Left renal cortex interstitium (tissue), 4 donors: ENCODE measurements around the gene FHIT. TPM values are rescaled to one million over a fixed set of nuclear protein-coding genes. Genes with fewer than 3 reads are reported as not detected.
"Not testable (repeated sequence)": the region's sequence is repeated elsewhere in the genome, so short reads cannot be mapped to it uniquely, and the experiment has no call there.

Experiments used
- DNase-seq, 4 donors: peaks; one replicate each; pipeline ENCODE4 v3.0.0-alpha.2; 2013; ENCODE audit warnings: low read depth in 4 of 4, low spot score in 2 of 4, missing footprints in 1 of 4
- polyA plus RNA-seq, 4 donors: library from polyadenylated mRNA; unstranded; fragments of 120-200 nt; gene quantifications; one replicate each; pipeline ENCODE4 v1.2.1, GENCODE V29; 2013; ENCODE audit not compliant: insufficient read length in 4 of 4

The FHIT gene
- polyA plus RNA-seq, 4 donors = 23.4 to 29.9 (median 26.0) TPM

DNA sequence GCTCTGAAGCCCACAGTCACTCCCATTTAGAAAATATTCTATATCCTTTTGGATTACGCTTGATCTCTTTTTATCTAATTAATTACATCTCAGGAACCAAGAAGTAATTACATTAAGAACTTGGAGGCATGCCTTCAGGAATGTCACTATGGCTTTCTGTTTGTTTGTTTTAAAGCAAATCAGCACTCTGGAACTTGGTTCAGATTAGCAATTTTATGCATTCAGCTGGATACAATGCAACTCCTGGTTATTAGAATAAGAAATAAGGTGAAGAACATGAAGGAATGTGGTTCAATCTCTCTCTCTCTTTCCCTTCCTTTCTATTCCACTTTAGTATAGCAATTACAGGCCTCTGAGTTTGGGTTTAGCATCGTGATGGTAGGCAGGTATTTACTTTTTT lies 235.8 kb downstream of the FHIT start:
- no peak for DNase-seq

DNA sequence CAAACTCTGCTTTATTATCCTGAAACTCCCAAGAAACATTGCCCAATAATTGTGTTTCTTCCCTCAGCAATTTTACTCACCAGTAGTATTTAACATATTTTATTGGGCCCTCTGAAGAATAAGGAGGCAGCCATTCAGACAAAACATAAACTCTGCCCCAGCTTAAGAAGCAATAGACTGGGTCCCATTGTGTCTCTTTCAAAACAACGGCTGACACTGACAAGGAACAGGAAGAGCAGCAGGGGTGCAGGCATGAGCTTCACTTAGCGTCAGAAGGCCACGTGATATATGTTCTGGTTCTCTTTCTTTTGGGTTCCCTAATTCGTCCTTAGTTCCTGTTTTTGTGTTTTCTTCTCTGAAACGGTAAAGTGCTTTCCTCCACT lies 242.3 kb downstream of the FHIT start:
- no peak for DNase-seq

- no peak for DNase-seq
These were observed 242.9 kb downstream of the FHIT start for GRCh38 chr3:61008153-61008997.

DNA sequence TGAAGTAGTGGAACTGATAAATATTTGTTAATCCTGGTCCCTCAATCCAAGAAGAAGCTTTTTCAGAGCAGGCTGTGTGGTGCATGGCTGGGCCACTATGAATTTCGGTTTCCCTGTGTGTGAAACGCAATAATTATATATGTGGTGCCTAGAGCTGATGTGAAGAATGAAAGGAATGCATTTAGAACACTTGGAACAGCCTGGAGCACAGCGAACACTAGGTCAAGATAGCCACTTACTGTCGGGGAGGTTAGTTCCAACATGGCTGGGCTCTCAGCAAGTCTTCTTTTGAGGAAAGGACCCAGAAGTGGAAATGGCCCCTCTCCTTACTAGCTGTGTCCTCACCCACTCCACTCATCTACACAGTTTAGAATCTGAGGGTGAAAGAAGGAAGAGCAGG lies 245.7 kb downstream of the FHIT start:
- no peak for DNase-seq

- DNase-seq = no peak
These were observed 252.4 kb downstream of the FHIT start for GRCh38 chr3:60998858-60999257.

- DNase-seq = no peak
These were observed 258.9 kb downstream of the FHIT start for GRCh38 chr3:60992395-60992794.

DNA sequence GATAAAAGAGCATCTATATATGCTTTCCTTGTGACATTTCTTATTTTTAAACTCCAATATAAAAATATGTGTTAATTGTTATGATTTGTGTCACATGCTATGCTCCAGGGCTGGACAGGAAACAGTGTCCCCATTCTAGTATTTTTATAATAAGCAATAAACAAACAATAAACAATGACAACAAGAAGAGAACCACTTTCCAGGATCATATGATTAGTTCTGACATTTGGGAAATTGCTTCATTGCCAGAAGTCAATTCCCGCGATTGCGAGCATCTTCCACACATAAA lies 260.9 kb downstream of the FHIT start:
- no peak for DNase-seq

- no peak for DNase-seq
These were observed 261.4 kb downstream of the FHIT start for GRCh38 chr3:60989626-60990441.

- not testable (repeated sequence) for DNase-seq
These were observed 264.1 kb downstream of the FHIT start for GRCh38 chr3:60987191-60987590.

DNA sequence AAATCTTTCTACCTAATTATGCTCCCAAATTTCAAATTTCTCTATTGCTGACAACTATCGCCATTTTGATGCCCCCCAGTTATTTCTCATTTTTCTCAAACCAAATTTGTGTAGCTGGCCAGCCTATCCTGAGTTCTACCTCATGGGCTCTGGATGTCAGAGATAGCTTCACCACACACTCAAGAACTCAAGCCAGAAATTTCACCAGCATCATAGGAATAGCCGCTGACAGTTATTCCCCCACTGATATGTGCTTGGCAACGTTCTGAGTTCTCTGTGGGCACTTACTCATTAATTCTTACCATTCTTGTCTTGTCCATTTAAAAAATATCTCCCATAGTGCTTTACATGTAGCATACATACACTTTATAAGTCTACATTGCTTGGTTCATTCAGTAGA lies 264.7 kb downstream of the FHIT start:
- DNase-seq = no peak

- DNase-seq = no peak
These were observed 267.3 kb downstream of the FHIT start for GRCh38 chr3:60983906-60984305.

DNA sequence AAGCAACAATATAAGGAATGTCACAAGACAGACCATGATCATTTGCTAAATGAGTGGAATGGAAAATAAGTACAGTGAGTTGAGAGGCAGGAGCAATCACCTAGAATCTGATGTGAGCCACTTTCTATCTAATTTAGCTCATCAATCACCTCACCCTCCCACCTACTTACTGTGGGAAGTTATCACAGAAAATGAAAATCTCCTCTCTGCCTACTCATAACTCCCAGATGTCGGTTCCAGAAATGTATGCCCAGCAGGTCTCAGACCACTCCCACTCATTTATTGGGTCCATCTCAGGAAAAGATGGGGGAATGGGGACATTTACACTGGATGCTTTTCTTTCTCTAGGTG lies 270.9 kb downstream of the FHIT start:
- DNase-seq = no peak

GRCh38 chr3:60979461-60980341 lies 271.6 kb downstream of the FHIT start:
- no peak for DNase-seq

DNA sequence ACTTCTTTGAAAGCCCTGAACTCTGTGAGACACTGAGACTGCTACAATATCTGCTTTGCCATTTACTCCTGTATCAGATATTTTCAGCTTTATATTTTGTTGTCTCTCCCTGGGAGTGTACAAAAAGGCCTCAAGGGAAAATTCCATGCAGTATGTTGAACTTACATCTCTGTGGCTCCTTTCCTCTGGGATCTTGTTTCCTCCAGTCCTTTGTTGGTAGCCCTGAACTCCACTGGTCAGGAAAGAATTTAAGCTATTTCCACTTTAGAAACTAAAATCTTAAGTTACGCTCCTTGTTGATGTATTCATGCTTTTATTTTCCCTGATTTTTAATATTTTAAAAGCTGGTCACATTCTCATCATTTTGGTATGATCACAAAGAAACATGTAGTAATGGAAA lies 277.9 kb downstream of the FHIT start:
- DNase-seq = no peak

DNA sequence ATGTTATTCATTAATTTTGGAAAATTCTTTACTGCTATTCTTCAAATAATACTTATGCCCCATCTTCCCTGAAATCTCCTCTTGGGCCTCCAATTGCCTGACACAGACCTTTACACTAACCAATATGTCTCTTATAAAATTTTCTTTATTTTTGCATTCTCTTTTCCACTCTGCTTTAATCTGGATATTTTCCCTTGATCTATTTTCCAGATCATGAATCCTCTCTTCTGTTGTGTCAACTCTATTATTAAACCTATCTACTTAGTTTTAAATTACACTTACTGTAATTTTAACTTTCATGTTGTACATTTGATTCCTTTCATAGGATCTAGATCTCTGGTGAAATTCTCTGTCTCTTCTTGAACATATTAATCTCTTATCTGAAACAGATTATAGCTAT lies 278.7 kb downstream of the FHIT start:
- no peak for DNase-seq

GRCh38 chr3:60970850-60971249 lies 280.4 kb downstream of the FHIT start:
- no peak for DNase-seq

DNA sequence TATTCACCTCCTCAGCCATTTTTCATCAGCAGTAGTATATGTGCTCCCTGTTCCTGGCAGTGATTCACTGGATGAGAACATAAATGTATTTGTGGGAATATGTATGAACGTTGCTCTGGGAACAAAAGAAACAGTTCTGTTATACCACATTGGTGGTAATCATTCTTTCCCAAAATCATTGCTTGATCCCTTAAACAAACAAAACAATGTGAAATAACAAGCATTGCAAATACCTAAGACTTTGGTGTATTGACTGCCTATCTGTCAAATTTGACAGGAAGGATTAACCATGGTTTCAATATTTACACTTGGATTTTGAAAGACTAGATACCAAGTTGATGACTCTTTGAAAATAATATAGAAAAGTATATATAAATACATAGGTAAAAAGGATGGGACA lies 284.1 kb downstream of the FHIT start:
- no peak for DNase-seq

- no peak for DNase-seq
These were observed 293.7 kb downstream of the FHIT start for GRCh38 chr3:60957541-60957940.

GRCh38 chr3:60956729-60957128 lies 294.5 kb downstream of the FHIT start:
- no peak for DNase-seq

GRCh38 chr3:60955034-60955433 lies 296.2 kb downstream of the FHIT start:
- DNase-seq = no peak

DNA sequence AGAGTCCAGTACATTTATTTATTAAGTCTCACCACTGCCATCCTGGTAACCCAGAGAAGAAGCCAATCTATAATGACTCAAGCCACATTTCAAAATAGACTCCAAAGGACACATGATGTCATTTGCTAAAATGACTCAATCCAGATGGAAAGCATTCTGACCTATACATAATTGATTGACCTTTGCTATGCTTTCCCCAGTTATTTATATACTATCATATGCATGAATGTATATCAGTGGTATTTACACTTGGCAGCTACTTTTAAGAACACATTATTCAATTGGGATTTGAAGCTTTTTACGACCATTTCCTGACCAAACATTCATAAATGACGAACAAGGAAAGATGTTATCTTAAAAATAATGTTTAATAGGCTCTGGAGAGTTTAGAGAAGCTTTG lies 297.2 kb downstream of the FHIT start:
- peak in 2 of 4 donors; percentile 27 to 32 for DNase-seq
